Stimulated activated naive CD4-positive, alpha-beta T cell treated with Interleukin-2 at 50 U/mL for 16 hours (primary cell): Measurements from ENCODE around the gene HDAC5.

ENCODE experiments used
- DNase-seq: peaks from one replicate; lab custom pipeline; 2025; lab: John Stamatoyannopoulos, UW

HDAC5 gene

GRCh38 chr17:44029736-44030135 lies 93.7 kb downstream of the HDAC5 start:
- DNase-seq = no peak
